DMS153 treated with DMSO at 0.1 percent for 48 hours (cell line): ENCODE data around the gene SLCO4A1.

Experiments
- DNase-seq: peaks from one replicate; lab custom pipeline; 2025; ENCODE audit not compliant: unreplicated experiment; lab: John Stamatoyannopoulos, UW

The SLCO4A1 gene

DNA sequence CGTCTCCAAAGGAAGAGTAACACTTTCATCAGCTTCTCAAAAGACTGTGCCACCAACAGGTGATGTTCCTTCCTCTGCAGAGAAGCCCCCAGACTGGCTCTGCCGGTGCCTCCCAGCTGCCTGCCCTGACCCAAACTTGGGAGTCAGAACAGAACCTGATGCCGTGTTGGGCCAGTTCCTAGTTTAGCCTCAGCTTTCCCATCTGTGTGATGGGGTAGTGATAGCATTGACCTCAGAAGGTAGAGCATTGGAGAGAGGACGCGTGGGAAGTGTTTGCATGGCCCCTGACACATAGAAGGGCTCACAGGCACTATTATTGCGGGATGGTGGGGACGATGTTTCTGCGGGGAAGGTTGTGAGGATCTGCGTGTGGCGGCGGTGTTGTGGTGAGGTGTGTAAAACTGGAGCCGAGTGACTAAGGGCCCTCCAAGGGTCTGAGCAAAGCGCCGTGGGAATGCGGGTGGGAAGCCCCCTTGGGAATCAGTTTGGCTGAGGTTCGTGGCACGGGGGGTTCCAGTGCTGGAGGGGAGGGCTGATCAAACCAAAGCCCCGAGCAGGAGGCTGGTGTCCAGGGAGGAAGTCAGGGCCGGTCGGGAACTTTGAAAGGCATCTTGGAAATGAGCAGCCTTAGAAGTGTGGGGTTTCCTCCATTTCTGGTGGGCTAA is 68.0 kb downstream of the SLCO4A1 start:
- DNase-seq: no peak

DNA sequence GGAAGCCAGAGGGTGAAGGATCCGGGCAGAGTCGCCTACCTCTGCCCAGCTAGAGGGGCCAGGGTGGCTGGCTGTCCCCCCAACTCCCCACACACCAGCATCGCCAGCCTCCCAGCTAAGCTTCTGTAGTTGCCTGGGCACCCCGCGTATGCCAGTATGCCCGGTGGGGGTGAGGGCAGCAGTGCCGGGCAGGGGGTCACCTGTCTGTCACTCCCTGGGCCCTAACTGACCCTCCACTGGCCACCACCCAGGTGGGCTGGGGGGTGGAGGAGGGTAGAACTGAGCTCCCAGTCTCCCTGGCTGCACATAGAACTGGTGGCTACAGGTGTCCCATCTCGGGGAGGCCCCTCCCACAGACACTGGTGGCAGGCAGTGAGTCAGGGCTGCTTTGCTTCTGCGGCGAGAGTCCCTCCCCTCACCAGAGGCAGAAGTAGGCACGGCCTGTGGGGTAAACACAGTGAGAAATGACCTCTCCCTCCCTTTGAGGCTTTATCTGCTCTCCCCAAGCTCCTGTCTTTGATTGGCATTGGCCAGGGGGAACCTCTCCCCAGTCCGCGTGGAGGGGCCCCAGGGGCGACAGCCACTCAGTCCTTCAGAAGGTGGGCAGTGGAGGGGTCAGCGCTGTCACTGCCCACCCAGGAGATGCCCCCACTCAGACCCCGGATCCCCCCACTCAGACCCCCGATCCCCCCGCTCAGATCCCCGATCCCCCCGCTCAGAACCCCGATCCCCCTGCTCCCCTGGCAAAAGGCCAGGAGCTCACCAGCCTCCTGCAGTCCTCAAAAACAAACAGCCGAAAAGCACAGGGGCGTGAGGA is 68.8 kb downstream of the SLCO4A1 start:
- no peak for DNase-seq

DNA sequence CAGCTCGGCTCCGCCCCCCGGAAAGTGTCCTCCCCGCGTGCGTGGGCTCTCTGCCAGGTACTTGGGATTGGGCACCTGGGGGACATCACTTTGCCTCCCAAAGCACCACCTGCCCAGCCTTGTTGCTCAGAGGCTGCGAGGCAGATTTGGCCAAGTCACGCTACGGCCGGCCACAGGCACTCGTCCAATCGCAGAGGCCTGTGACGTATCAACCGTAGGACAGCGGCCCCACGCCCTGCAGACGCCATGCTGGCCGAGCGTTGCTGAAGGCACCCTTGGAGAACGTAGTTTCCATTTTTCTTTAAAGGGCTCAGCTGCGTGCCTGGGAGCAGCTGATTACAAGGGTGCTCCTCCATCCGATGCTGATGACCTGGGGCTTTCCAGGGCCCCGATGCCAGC is 69.4 kb downstream of the SLCO4A1 start:
- DNase-seq: peak; percentile 84

DNA sequence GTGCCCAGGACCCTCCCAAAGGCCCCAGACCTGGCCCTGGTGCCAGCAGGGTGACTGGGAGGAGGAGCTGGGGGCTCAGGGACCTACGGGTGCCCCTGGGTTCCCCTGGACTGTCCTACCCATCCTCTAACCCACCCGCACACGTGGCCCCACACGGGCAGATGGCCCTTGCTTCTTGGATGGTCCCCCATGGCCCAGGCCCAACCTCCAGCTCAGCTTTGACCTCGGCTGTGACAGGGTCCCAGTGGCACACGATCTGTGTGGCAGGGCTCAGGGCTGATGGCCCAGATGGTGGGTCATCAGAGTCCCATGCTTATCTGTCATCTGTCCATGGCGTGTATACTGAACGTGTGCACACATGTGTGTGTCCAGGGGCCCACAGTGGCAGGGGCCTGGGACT is 70.3 kb downstream of the SLCO4A1 start:
- no peak for DNase-seq

DNA sequence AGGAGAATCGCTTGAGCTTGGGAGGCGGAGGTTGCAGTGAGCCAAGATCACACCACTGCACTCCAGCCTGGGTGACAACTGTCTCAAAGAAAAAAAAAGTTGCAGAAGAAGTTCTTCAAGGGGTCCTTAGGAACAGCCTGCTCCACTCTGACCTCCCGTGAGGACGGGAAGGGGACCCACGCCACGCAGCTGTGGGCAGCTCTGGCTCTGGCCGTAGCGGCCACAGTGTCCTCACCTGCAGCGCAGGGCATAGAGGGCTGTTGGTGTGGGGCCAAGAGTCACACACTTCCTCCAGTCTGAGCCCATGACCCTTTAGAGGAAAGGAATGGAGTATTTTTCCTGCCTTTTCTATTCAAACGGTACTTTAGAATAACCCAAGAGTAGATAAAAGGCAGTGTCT is 71.7 kb downstream of the SLCO4A1 start:
- DNase-seq: no peak

DNA sequence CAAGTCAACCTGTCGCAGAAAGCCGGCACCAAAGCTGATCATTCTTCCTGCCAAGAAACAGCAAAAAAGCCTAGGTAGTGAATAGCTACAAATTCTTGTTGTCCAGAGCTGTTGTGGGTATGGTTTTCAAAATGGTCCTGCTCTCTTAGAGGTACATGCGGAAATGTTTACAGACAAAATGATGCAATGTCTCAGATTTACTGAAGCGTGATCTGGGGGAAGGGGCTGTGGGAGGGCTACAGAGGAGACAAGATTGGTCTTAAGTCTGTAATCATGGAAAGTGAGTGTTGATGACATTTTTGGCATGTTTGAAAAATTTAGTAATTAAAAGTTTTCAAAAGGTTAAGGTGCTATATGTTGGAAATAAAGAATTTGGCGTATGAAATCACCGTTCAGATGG is 72.5 kb downstream of the SLCO4A1 start:
- no peak for DNase-seq

DNA sequence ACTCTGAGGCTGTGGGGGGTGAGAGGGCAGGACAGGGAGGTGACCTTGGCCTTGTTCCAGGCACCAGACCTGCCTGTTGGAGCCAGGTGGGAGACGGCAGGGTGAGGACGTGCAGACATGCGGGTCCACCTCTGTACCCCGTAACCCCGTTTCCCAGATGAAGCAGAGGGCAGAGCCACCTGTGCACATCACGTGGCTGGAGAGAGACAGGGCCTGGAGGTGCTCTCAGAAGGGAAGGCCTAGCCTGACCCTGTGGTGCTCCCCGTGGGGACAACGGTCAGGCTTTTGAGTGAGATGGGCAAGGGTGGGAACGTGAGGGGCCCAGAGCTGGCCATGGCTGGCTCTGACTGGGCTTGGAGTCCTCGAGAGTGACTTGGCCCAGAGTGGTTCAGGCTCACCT is 72.9 kb downstream of the SLCO4A1 start:
- DNase-seq: no peak

DNA sequence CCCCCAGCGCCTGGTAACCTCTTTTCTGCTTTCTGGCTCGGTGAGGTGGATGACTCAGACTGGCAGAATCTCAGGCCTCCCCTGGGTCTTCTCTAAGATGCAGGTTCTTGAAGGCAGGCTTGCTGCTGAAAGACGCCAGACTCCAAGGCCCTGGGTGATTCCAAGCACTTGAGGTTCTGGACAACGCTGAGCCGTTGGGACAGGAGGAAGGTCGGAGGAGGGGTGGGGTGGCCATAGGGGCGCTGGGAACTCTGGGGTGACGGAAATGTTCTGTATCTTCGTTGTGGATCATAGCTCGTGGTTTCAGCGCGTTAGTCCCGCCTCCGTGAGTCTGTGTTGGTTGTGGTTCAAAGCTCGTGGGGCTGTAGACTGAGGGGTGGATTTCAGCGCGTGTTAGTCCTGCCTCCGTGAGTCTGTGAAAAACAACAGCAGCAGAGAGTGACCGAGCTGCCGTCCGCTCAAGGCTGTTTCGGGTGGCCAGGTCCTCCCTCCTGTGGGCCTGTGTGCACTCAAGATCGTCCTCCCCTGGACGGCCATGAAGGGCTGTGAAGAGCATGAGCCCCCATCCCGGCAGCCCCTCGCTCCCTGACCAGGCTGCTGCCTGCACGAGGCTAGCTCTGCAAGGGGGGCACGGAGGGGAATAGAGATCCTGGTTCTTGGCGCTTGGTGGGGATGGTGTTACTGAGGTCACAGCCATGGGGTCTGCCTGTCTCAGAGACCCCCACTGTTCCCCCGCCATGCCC is 74.1 kb downstream of the SLCO4A1 start:
- DNase-seq: no peak

DNA sequence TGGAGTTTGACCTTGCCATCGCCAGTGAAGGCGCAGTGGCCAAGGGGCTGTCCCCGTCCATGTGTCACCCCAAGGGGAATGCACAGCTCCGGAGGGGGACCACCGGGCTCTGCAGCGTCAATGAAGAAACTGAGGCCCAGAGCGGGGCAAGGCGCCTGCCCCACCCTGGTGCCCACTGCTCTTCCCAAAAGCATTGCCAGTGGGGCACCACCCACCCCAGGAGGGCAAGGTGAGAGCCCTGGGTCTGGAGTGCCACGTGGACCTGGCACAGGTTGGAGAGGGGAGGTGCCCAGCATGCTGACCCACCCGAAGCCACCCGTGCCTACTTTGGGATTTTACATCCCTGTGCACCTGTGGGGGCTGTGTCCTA is 74.6 kb downstream of the SLCO4A1 start:
- no peak for DNase-seq

DNA sequence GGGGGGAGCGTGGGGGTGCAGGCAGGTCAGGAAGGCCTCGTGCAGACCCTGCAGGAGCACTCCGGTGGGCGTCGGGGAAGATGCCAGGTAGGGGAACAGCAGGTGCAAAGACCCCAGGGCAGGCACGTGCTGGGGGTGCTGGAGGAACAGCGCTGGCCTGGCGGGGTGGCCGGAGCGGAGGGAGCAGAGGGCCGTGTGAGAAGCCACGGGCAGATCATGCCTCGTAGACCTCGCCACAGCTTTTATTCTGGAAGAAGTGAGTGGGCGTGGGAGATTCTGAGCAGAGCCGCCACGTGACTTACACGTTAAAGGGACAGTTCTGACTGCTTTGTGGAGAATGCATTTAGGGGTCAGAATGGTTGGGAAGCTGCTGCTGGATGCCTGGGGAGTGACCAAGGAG is 75.6 kb downstream of the SLCO4A1 start:
- DNase-seq: no peak

DNA sequence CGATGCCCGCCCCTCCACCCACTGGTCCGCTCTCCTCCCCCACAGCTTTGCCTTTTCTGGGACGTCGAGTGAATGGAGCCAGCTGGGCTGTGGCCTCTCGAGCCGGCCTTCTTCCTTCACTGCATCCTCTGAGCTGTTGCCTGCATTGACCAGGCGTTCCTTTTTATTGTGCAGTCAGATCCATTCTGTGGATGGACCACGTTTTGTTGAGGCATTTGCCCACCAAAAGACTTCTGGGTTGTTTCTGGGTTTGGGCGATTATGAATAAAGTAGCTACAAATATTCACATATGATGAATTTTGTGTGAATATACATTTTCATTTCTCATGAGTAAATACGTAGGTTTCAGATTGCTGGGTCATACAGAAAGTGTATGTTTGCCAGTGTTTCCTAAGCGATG is 76.2 kb downstream of the SLCO4A1 start:
- DNase-seq: no peak

DNA sequence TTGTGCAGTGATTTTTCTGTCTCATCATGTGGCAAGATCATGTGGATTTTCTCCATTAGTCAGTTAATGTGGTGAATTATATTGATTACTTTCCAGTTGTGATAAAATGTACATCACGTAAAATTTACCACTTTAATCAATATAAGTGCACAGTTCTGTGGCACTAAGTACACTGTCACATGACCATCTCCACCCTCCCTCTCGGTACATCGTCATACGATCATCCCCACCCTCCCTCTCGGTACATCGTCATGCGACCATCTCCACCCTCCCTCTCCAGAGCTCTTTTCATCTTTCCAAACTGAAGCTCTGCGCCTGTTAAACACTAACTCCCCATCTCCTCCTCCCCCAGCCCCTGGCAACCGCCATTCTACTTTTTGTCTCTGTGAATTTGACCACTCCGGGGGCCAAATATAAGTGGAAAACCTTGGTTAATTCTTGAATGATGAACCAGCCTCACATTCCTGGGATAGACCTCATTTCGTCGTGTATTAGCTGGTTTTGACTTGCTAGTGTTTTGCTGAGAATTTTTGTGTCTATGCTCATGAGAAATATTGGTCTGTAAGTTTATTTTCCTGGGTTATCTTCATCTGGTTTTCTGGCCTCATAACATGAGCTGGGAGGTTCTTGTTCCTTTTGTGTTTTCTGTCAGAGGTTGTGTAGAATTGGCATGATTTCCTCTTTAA is 77.1 kb downstream of the SLCO4A1 start:
- DNase-seq: no peak
